ENCODE results near the gene KCND3. TPM values are rescaled to one million over a fixed set of nuclear protein-coding genes. Genes with fewer than 3 reads are reported as not detected.

KCND3 gene
- total RNA-seq, 1 donor from 2014 or later: 0.43 TPM

- peak overlapping the region; percentile 75 for H3K27ac Mint-ChIP-seq (ENCODE audit: unreplicated experiment)
- peaks cover 16% of the 10 kb centered on the region for H3K4me1 Mint-ChIP-seq (ENCODE audit: low read depth, unreplicated experiment)
- Histone ChIP-seq H3K4me3 (ENCODE audit: insufficient read depth, low read depth, low read length) (no peak overlapping the region), H3K36me3 (ENCODE audit: insufficient read depth, low read length) (no peaks in the 10 kb centered on the region), H3K9ac (ENCODE audit: low read length) (peak overlapping the region; percentile 21), H3K9me3 (ENCODE audit: insufficient read depth, low read depth, low read length) (no peaks in the 10 kb centered on the region), H3K4me2 (ENCODE audit: low read length) (peak overlapping the region; percentile 68), H3K4me1 (ENCODE audit: insufficient read depth, low read length) (peaks cover 33% of the 10 kb centered on the region), H2AFZ (ENCODE audit: low read depth, low read length) (peak overlapping the region; percentile 26), H3K79me2 (ENCODE audit: insufficient read depth, low read length) (no peaks in the 10 kb centered on the region), H3K27me3 (ENCODE audit: insufficient read depth, low read length) (no peaks in the 10 kb centered on the region), H3K27ac (ENCODE audit: low read depth, low read length) (peak overlapping the region; percentile 36), H4K20me1 (ENCODE audit: insufficient read depth, low read length) (peaks cover 27% of the 10 kb centered on the region)
- no peak overlapping the region for H3K4me3 Mint-ChIP-seq (ENCODE audit: unreplicated experiment)
- no peaks in the 10 kb centered on the region for H3K27me3 Mint-ChIP-seq (ENCODE audit: low read depth, unreplicated experiment)
- peak; percentile 58 for DNase-seq (ENCODE audit: low read depth)
- no peaks in the 10 kb centered on the region for H3K9me3 Mint-ChIP-seq (ENCODE audit: unreplicated experiment)
- TF ChIP-seq CTCF (IDR thresholded peaks at IDR 0.05; ENCODE audit: insufficient read depth, low read depth, low read length): no peak
- no peak for TF ChIP-seq EZH2 (IDR thresholded peaks at IDR 0.05; ENCODE audit: insufficient read depth, low read length)
- peak; percentile 50 for FAIRE-seq
- H3K36me3 Mint-ChIP-seq (ENCODE audit: low read depth, unreplicated experiment): peaks cover 9% of the 10 kb centered on the region
Measured at GRCh38 chr1:111733183-111733991, 256.1 kb downstream of the KCND3 start.

- no peaks in the 10 kb centered on the region for H3K79me2 ChIP-seq (ENCODE audit: insufficient read depth, low read length)
- no peak overlapping the region for H3K27ac ChIP-seq (ENCODE audit: low read depth, low read length)
- Mint-ChIP-seq H3K4me3 (ENCODE audit: unreplicated experiment) (no peak overlapping the region), H3K4me1 (ENCODE audit: low read depth, unreplicated experiment) (peaks cover 12% of the 10 kb centered on the region), H3K36me3 (ENCODE audit: low read depth, unreplicated experiment) (peaks cover 9% of the 10 kb centered on the region), H3K27ac (ENCODE audit: unreplicated experiment) (peak overlapping the region; percentile 75), H3K9me3 (ENCODE audit: unreplicated experiment) (no peaks in the 10 kb centered on the region), H3K27me3 (ENCODE audit: low read depth, unreplicated experiment) (no peaks in the 10 kb centered on the region)
- peaks cover 27% of the 10 kb centered on the region for H3K4me1 ChIP-seq (ENCODE audit: insufficient read depth, low read length)
- H3K9me3 ChIP-seq (ENCODE audit: insufficient read depth, low read depth, low read length): no peaks in the 10 kb centered on the region
- H2AFZ ChIP-seq (ENCODE audit: low read depth, low read length): no peak overlapping the region
- H3K9ac ChIP-seq (ENCODE audit: low read length): no peak overlapping the region
- H3K4me2 ChIP-seq (ENCODE audit: low read length): no peak overlapping the region
- DNase-seq (ENCODE audit: low read depth) (no peak), FAIRE-seq (no peak)
- no peak overlapping the region for H3K4me3 ChIP-seq (ENCODE audit: insufficient read depth, low read depth, low read length)
- TF ChIP-seq EZH2 (IDR thresholded peaks at IDR 0.05; ENCODE audit: insufficient read depth, low read length): no peak
- no peak for TF ChIP-seq CTCF (IDR thresholded peaks at IDR 0.05; ENCODE audit: insufficient read depth, low read depth, low read length)
- H3K27me3 ChIP-seq (ENCODE audit: insufficient read depth, low read length): no peaks in the 10 kb centered on the region
- H3K36me3 ChIP-seq (ENCODE audit: insufficient read depth, low read length): no peaks in the 10 kb centered on the region
- H4K20me1 ChIP-seq (ENCODE audit: insufficient read depth, low read length): peaks cover 23% of the 10 kb centered on the region
Measured at GRCh38 chr1:111732718-111733117, 256.8 kb downstream of the KCND3 start.

GRCh38 chr1:111731956-111732355, 257.5 kb downstream of the KCND3 start:
- Histone ChIP-seq H3K9ac (ENCODE audit: low read length) (no peak overlapping the region), H3K27ac (ENCODE audit: low read depth, low read length) (no peak overlapping the region), H3K9me3 (ENCODE audit: insufficient read depth, low read depth, low read length) (no peaks in the 10 kb centered on the region), H3K4me1 (ENCODE audit: insufficient read depth, low read length) (peaks cover 19% of the 10 kb centered on the region), H3K4me2 (ENCODE audit: low read length) (no peak overlapping the region), H3K4me3 (ENCODE audit: insufficient read depth, low read depth, low read length) (no peak overlapping the region), H3K27me3 (ENCODE audit: insufficient read depth, low read length) (no peaks in the 10 kb centered on the region), H4K20me1 (ENCODE audit: insufficient read depth, low read length) (peaks cover 22% of the 10 kb centered on the region), H3K79me2 (ENCODE audit: insufficient read depth, low read length) (no peaks in the 10 kb centered on the region), H3K36me3 (ENCODE audit: insufficient read depth, low read length) (no peaks in the 10 kb centered on the region), H2AFZ (ENCODE audit: low read depth, low read length) (no peak overlapping the region)
- Mint-ChIP-seq H3K9me3 (ENCODE audit: unreplicated experiment) (no peaks in the 10 kb centered on the region), H3K27ac (ENCODE audit: unreplicated experiment) (no peak overlapping the region), H3K27me3 (ENCODE audit: low read depth, unreplicated experiment) (no peaks in the 10 kb centered on the region), H3K4me3 (ENCODE audit: unreplicated experiment) (peak overlapping the region; percentile 18), H3K4me1 (ENCODE audit: low read depth, unreplicated experiment) (peaks cover 8% of the 10 kb centered on the region), H3K36me3 (ENCODE audit: low read depth, unreplicated experiment) (peaks cover 11% of the 10 kb centered on the region)
- TF ChIP-seq CTCF (IDR thresholded peaks at IDR 0.05; ENCODE audit: insufficient read depth, low read depth, low read length): no peak
- TF ChIP-seq EZH2 (IDR thresholded peaks at IDR 0.05; ENCODE audit: insufficient read depth, low read length): no peak
- FAIRE-seq (no peak), DNase-seq (ENCODE audit: low read depth) (no peak)

Measured in astrocyte (in vitro differentiated cells and primary cell).